ENCODE data around the gene ARHGEF39. TPM values are rescaled to one million over a fixed set of nuclear protein-coding genes. Genes with fewer than 3 reads are reported as not detected.
A peak's percentile ranks its signal among the peaks of the same experiment; 100 is the strongest.
"Not testable (repeated sequence)": the region's sequence is repeated elsewhere in the genome, so short reads cannot be mapped to it uniquely, and the experiment has no call there.

Gene ARHGEF39
- total RNA-seq, 2 donors from 2014 or later = 4.6 to 14.2 TPM

DNA sequence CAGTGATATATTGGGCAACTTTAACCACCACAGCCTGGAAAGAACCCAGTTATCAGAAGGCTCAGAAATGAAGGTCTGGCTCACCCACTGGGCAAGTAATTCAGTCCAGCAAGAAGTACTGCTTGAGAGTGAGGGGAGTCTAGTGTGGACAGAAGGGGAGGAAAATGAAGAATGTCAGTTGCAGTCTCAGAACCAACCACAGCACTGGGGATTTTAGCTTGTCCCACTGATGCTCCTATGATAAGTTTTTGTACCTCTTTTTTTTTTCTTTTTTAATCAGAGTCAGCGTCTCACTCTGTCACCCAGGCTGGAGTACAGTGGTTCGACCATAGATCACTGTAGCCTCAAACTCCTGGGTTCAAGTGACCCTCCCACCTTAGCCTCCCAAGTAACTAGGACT is 37.4 kb downstream of the ARHGEF39 start:
- DNase-seq (ENCODE audit: low spot score) (no peak), ATAC-seq (no peak)
- Mint-ChIP-seq H3K27ac (no peak overlapping the region), H3K9me3 (no peaks in the 10 kb centered on the region), H3K36me3 (no peaks in the 10 kb centered on the region), H3K4me1 (ENCODE audit: low read depth in 2 of 2) (peaks cover 3 to 4% of the 10 kb centered on the region in 2 donors), H3K27me3 (no peaks in the 10 kb centered on the region), H3K4me3 (no peak overlapping the region)

DNA sequence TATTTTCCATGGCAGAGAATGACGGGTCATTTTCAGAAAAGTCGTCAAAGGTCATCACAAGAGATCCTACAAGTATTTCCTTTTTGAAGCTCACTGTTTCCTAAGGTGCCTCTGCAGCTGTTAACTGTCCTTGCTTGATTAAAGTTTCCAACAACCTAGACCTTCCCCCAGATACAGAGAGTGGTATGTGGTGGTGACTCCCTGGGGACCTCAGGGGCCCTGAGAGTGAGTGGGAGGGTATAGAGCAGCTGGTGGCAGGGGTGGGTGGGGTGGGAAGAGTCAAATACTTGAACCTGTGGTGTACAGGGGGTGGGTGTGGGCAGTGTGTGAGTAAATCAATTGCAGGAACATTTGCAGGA is 45.2 kb downstream of the ARHGEF39 start:
- Mint-ChIP-seq H3K4me1 (ENCODE audit: low read depth in 2 of 2) (peaks cover 44 to 45% of the 10 kb centered on the region in 2 donors), H3K27ac (peak overlapping the region; percentile 92 to 97), H3K27me3 (no peaks in the 10 kb centered on the region), H3K9me3 (no peaks in the 10 kb centered on the region), H3K36me3 (no peaks in the 10 kb centered on the region), H3K4me3 (peak overlapping the region; percentile 90)
- peak in 1 of 2 donors; percentile 3 for ATAC-seq
- no peak for DNase-seq (ENCODE audit: low spot score)

- ATAC-seq (peak; percentile 71 to 79), DNase-seq (ENCODE audit: low spot score) (peak; percentile 78)
- Mint-ChIP-seq H3K9me3 (no peaks in the 10 kb centered on the region), H3K4me3 (peak overlapping the region; percentile 90), H3K27me3 (no peaks in the 10 kb centered on the region), H3K27ac (peak overlapping the region; percentile 92 to 97), H3K4me1 (ENCODE audit: low read depth in 2 of 2) (peaks cover 44 to 46% of the 10 kb centered on the region in 2 donors), H3K36me3 (no peaks in the 10 kb centered on the region)
Measured at GRCh38 chr9:35618854-35619799, 45.9 kb downstream of the ARHGEF39 start.

- H3K9me3 Mint-ChIP-seq = no peaks in the 10 kb centered on the region
- H3K27ac Mint-ChIP-seq = peak within 1 kb of the TSS; percentile 92 to 97
- peak within 1 kb of the TSS; percentile 90 for H3K4me3 Mint-ChIP-seq
- no peaks in the 10 kb centered on the region for H3K27me3 Mint-ChIP-seq
- ATAC-seq = no peak
- peaks cover 44 to 46% of the 10 kb centered on the region in 2 donors for H3K4me1 Mint-ChIP-seq (ENCODE audit: low read depth in 2 of 2)
- DNase-seq (ENCODE audit: low spot score) = no peak
- no peaks in the 10 kb centered on the region for H3K36me3 Mint-ChIP-seq
Measured at GRCh38 chr9:35618325-35618727, 46.7 kb downstream of the ARHGEF39 start, which contains the start of gene CD72. CD72 (minus strand) TSS chr9:35618413; CDS start chr9:35618303, 110 bp downstream.

DNA sequence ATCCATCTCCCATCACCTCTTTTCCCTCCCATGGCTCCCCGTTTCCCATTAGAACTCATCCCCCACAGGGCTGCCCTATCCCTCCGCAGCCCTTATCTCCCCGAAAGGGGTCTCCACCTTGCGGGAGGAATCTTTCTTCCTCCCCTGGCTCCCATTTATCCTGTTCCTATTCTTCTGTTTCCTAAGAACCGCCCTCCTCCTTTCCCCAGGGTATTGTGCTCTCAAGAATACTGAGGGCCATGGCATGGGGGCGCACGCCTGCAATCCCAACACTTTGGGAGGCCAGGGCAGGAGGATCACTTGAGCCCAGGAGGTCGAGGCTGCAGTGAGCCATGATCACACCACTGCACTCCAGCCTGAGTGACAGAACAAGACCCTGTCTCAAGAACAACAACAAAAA is 47.4 kb downstream of the ARHGEF39 start:
- Mint-ChIP-seq H3K4me1 (ENCODE audit: low read depth in 2 of 2) (peaks cover 44 to 46% of the 10 kb centered on the region in 2 donors), H3K27me3 (no peaks in the 10 kb centered on the region), H3K9me3 (no peaks in the 10 kb centered on the region), H3K36me3 (no peaks in the 10 kb centered on the region), H3K27ac (peak overlapping the region; percentile 92 to 97), H3K4me3 (peak overlapping the region; percentile 90)
- no peak for DNase-seq (ENCODE audit: low spot score)
- no peak for ATAC-seq

DNA sequence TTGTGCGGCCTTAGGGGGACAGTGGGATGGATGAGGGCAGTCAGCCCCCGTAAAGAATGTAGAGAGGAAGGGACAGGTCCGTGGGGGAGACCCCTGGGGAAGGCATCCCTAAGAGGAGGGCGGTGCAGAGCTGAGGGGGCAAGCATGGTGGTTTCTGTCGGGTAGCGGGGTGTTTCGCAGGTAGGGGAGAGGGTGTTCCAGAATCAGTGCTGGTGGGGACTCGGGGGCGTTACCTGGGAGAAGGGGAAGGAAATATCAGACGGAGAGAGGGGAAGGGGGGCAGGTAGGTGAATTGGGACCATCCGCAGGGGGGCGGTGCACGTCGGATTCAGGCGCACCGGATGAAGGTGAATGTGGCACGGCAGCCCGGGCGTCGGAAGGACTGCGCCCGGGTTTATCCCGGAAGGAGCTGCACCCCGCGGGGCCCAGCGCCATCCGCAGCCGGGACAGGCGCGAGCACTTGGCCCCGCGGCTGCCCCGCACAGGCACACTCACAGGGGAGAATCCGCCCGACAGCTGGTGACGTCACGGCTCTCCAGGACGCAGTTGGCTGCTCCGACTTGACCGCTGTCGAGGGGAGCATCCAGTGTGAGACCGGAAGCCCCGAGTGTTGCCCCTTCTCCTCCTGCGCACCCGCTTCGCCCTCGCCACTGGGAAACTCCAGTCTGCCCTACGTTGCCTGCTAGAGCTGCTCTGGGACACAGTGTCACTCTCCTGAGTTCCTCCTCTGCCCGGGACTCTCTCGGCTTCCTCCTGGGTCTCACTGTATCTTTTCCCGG is 48.1 kb downstream of the ARHGEF39 start:
- peak; percentile 85 to 90 for ATAC-seq

DNA sequence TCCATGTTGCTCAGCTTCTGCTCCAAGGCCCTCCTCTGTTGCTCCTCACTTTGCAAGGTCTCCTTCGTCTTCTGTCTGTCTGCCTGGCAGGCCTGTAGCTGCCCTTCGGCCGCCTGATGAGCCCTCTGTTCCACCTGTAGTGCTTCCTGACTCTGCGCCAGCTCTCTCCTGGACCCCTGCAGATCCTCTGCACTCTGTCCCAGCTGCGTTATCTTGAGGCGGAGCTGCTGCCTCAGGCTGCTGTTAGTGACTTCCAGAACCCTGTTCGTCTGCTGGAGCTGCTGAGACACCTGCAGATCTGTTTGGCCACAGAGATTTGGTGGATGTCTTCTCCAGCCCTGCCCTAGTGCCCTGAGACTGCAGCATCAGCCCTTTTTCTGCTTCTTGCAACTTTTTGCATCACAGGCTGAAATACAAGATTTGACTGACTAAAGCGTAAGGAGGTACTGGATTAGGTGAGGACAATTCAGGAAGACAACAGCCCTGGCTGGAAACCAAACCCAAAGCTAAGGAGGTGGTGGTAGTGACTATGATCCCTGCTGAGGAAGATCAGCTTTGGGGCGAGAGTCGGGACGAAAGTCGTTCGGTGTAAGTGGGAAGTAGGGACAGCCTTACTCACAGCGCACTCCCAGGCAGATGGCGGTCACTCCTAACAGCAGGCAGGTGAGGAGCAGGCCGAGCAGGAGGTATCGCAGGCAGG is 48.9 kb downstream of the ARHGEF39 start:
- Mint-ChIP-seq H3K27ac (peak overlapping the region; percentile 92 to 97), H3K4me3 (peak overlapping the region; percentile 90), H3K9me3 (no peaks in the 10 kb centered on the region), H3K4me1 (ENCODE audit: low read depth in 2 of 2) (peaks cover 51 to 52% of the 10 kb centered on the region in 2 donors), H3K36me3 (no peaks in the 10 kb centered on the region), H3K27me3 (no peaks in the 10 kb centered on the region)
- DNase-seq (ENCODE audit: low spot score) (no peak), ATAC-seq (no peak)

More for the DNA sequence above, 48.1 kb downstream of the ARHGEF39 start:
- peaks cover 44 to 46% of the 10 kb centered on the region in 2 donors for H3K4me1 Mint-ChIP-seq (ENCODE audit: low read depth in 2 of 2)
- H3K27me3 Mint-ChIP-seq = no peaks in the 10 kb centered on the region
- peak overlapping the region; percentile 92 to 97 for H3K27ac Mint-ChIP-seq
- DNase-seq (ENCODE audit: low spot score) = peak; percentile 91
- H3K36me3 Mint-ChIP-seq = no peaks in the 10 kb centered on the region
- no peaks in the 10 kb centered on the region for H3K9me3 Mint-ChIP-seq
- peak overlapping the region; percentile 90 for H3K4me3 Mint-ChIP-seq

- H3K4me1 Mint-ChIP-seq (ENCODE audit: low read depth in 2 of 2) = peaks cover 30 to 35% of the 10 kb centered on the region in 2 donors
- no peaks in the 10 kb centered on the region for H3K27me3 Mint-ChIP-seq
- H3K4me3 Mint-ChIP-seq = no peak overlapping the region
- no peak overlapping the region for H3K27ac Mint-ChIP-seq
- no peaks in the 10 kb centered on the region for H3K36me3 Mint-ChIP-seq
- no peak for ATAC-seq
- no peaks in the 10 kb centered on the region for H3K9me3 Mint-ChIP-seq
- DNase-seq (ENCODE audit: low spot score) = no peak
Measured at GRCh38 chr9:35612843-35613242, 52.2 kb downstream of the ARHGEF39 start.

- not testable (repeated sequence) for H3K27ac Mint-ChIP-seq; H3K27me3 Mint-ChIP-seq; DNase-seq (ENCODE audit: low spot score); ATAC-seq; H3K36me3 Mint-ChIP-seq; H3K4me3 Mint-ChIP-seq; H3K9me3 Mint-ChIP-seq
- H3K4me1 Mint-ChIP-seq (ENCODE audit: low read depth in 2 of 2) = peaks cover 30 to 33% of the 10 kb centered on the region in 2 donors
Measured at GRCh38 chr9:35612066-35612465, 52.9 kb downstream of the ARHGEF39 start.

GRCh38 chr9:35611230-35611797 is 53.7 kb downstream of the ARHGEF39 start:
- no peaks in the 10 kb centered on the region for H3K27me3 Mint-ChIP-seq
- no peaks in the 10 kb centered on the region for H3K36me3 Mint-ChIP-seq
- H3K9me3 Mint-ChIP-seq = no peaks in the 10 kb centered on the region
- ATAC-seq (peak; percentile 73 to 74), DNase-seq (ENCODE audit: low spot score) (no peak)
- H3K27ac Mint-ChIP-seq = peak overlapping the region in 1 of 2 donors; percentile 31
- H3K4me3 Mint-ChIP-seq = no peak overlapping the region
- peaks cover 28 to 33% of the 10 kb centered on the region in 2 donors for H3K4me1 Mint-ChIP-seq (ENCODE audit: low read depth in 2 of 2)

DNA sequence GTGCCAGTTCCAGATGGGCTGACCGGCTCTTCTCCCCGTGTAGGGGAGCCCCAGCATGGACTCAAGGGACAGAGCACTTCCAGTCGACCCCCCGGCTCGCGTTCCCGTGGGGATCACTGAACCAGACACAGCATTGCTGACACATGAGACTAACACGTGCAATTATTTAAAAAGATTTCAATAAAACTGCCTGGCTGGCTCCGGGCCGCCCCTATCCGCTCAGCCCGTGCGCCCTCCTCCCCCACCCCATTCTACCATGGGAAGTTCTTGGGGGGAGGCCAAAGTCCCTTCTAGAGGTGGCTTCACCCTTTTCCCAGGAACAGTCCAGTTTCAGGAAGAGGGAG is 55.2 kb downstream of the ARHGEF39 start:
- H3K4me3 Mint-ChIP-seq = no peak overlapping the region
- H3K9me3 Mint-ChIP-seq = no peaks in the 10 kb centered on the region
- no peak overlapping the region for H3K27ac Mint-ChIP-seq
- ATAC-seq (no peak), DNase-seq (ENCODE audit: low spot score) (no peak)
- H3K27me3 Mint-ChIP-seq = no peaks in the 10 kb centered on the region
- H3K4me1 Mint-ChIP-seq (ENCODE audit: low read depth in 2 of 2) = peaks cover 25 to 26% of the 10 kb centered on the region in 2 donors
- H3K36me3 Mint-ChIP-seq = no peaks in the 10 kb centered on the region

All from natural killer cell treated with Interleukin-12 subunit alpha and Interleukin-12 subunit beta and Interleukin-15 and Interleukin-18, amount 100 ng/mL, for 72 hours (primary cell).